ENCODE data around the gene MOK.

The MOK gene

GRCh38 chr14:102205560-102205959, 99.4 kb downstream of the MOK start:
- no peak for DNase-seq (ENCODE audit: low read depth)

- DNase-seq (ENCODE audit: low read depth), result no peak
Observed at GRCh38 chr14:102203382-102203781, 101.6 kb downstream of the MOK start.

GRCh38 chr14:102202944-102203343, 102.0 kb downstream of the MOK start:
- DNase-seq (ENCODE audit: low read depth), result no peak

GRCh38 chr14:102201776-102202175, 103.2 kb downstream of the MOK start:
- DNase-seq (ENCODE audit: low read depth), result no peak

DNA sequence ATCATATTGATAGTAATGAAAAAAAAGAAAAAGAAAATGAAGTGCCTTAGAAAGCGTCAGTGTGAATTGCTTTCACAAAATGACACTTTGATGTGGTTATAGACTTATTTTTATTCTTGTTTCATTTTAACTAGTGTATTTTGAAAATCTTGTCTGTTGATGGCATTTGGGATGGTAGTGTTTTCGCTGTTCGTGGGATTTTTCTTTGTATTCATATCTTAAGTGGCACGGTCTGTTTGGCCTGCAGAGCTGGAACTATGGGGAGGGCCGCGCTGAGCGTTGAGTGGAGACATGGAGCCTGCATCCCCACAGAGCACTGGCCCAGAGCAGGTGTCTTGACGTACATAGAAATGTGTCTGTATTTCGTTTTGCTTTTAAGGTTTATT, 103.6 kb downstream of the MOK start:
- DNase-seq (ENCODE audit: low read depth), result no peak

GRCh38 chr14:102200690-102201352, 104.1 kb downstream of the MOK start:
- no peak for DNase-seq (ENCODE audit: low read depth)

DNA sequence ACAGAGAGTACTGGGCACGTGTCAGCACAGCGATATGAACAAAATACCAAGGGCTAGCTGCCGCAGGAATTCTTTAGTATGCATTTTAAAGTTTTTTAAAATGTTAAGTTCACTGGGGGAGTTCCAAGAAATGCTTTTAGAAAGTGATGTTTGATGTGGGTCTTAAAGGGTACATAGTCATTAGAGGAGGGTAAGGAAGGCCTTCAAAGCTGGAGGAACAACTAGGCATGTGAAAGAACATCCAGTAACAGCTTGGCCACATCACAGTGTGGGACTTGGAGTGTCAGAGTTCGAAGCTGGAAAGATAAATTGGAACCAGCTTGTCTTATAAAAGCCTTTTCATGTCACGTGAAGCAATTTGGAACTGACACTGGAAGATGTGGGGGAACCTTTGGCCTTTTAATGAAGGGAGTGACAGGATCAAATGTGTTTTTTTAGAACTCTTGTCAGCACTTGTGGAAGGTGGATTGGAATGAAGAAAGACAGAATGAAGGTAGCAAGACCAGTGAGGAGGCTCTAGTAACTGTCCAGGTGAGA, 107.6 kb downstream of the MOK start:
- no peak for DNase-seq (ENCODE audit: low read depth)

DNA sequence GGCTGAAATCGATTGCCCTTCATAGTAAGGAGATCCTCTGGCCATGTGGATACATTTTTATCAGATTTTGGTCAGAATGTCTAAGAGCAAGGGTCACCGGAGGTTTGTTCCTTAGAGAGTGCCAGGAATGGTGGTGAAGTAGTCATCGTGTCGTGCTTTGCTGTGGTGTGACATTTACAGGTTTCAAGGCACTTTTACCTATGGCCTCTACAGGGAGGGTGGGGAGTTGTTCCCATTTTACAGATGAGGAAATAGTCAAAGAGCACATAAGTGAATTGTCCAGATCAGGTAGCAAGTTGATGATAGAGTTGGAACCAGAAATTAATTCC, 108.1 kb downstream of the MOK start:
- DNase-seq (ENCODE audit: low read depth), result no peak

GRCh38 chr14:102196039-102196901, 108.7 kb downstream of the MOK start:
- DNase-seq (ENCODE audit: low read depth), result no peak

- DNase-seq (ENCODE audit: low read depth), result no peak
Observed at GRCh38 chr14:102195446-102195845, 109.5 kb downstream of the MOK start.

DNA sequence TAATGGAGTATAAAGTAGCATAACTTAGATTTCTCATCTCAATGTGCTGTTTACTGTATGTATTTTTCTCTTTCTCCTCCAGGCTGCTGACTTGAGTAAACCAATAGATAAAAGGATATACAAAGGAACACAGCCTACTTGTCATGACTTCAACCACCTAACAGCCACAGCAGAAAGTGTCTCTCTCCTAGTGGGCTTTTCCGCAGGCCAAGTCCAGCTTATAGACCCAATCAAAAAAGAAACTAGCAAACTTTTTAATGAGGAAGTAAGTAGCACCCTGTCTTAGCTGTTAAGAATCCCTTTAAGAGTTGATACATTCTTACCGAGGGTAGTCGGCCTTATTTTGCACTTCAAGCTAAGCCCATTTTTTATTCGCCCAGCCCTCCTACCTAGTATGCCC, 110.1 kb downstream of the MOK start:
- no peak for DNase-seq (ENCODE audit: low read depth)

DNA sequence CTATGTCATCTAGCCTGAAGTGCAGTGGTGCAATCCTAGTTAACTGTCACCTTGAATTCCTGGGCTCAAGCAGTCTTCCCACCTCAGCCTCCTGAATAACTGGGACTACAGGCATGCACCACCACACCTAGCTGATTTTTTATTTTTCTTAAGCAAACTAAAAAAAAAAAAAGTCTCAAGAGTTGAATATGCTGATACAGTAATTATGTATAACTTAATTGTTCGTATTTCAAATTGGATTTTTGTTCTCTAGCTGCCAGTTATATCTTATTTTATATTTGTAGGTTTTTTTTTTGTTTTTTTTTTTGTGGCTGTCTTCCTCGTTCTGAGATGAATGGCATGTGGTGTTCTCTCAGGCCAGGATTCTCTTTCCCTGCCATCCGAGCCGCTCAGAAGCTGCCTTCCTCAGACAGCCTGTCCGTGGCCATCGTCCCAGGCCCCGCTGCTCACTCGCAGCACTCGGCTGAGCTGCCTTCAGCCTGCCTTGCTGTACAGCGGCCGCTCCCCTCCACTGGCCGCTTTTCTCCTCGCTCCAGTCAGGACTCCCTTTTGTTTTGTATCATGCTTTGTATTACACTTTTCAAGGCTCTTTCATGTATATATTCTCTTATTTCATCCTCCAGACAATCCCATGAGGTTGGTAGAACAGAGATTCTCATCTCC, 112.0 kb downstream of the MOK start:
- DNase-seq (ENCODE audit: low read depth), result no peak

DNA sequence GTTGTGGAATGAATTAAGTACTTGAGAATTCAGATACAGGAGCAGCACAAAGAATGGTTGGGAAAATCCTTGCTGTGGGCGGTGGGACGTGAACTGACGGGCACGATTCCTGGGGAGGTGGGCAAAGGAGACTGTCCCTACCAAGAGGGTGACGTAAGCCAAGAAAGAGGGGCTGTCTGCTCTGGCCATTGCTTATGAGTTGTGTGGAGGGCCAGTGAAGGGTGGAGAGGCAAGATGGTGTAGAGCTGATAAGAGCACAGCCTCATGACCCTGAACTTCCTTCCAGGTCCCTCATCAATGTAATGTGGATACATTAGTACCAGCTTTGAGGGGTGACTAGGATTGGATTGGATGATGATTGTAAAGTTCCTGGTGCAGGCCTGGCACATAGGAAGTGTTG, 115.1 kb downstream of the MOK start:
- no peak for DNase-seq (ENCODE audit: low read depth)

GRCh38 chr14:102188187-102188586, 116.8 kb downstream of the MOK start:
- DNase-seq (ENCODE audit: low read depth), result no peak

DNA sequence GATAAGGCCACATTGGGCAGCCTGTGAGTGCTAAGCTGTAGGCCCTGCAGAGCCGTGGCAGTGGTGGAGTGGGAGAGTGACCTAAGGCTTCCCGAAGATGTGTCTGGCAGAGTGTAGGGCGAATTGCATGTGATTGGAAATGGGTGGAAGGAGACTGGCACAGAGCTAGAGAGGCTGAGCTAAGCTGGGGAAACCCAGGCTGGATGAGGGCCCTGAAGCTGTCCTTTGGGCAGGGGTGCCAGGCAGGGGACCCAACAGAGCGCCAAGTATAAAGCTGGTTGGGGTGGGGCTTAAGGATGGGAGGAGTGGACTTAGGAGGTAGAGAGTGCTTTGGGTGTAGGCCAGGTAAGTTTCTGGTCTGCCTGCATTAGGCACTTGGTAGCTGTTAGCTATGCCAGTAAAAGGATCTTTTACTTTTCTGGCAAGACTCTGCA, 117.4 kb downstream of the MOK start:
- no peak for DNase-seq (ENCODE audit: low read depth)

- DNase-seq (ENCODE audit: low read depth), result peak; percentile 76
Observed at GRCh38 chr14:102187044-102187443, 117.9 kb downstream of the MOK start.

DNA sequence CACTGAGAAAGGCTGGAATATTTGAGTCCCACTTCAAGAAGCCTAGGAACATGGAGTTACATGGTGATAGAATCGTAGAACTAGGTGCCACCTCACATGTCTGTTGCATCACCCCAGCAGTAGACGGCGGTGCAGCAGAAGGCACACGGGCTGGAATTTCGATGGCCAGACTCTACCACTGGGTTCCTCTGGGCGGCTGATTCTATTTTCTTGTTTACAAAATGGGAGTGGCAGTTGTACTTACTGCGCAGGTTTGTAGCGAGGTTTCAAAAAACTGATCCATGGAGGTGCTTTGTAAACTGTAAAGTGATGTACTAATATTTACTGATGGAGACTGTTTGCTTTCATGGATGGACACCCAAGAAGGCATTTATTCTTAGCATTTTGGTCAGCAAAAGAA, 119.6 kb downstream of the MOK start:
- no peak for DNase-seq (ENCODE audit: low read depth)

- DNase-seq (ENCODE audit: low read depth), result no peak
Observed at GRCh38 chr14:102184316-102185035, 120.5 kb downstream of the MOK start.

- no peak for DNase-seq (ENCODE audit: low read depth)
Observed at GRCh38 chr14:102183886-102184285, 121.1 kb downstream of the MOK start.

- DNase-seq (ENCODE audit: low read depth), result no peak
Observed at GRCh38 chr14:102182936-102183619, 121.9 kb downstream of the MOK start.

GRCh38 chr14:102182190-102182589, 122.8 kb downstream of the MOK start:
- peak; percentile 53 for DNase-seq (ENCODE audit: low read depth)

DNA sequence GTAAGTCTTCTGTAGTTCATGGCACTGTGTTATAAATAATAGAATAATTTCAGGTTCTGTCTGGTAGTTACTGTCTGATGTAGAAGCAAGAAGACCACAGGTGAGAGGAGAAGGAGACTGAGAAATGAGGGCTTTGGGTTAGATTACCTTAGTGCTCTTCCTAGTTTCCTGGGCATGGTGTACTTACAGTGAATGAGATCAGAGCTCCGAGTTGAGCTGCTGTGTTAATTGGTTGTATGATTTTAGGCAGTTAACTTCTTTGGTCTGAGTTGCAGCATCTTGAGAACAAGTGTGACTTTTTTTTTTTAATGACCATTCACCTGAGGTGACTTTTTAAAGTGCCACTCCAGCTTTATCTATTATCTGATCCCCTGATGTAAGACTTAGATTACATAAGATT, 123.8 kb downstream of the MOK start:
- no peak for DNase-seq (ENCODE audit: low read depth)

Data from GM04503 (cell line).